Mammary epithelial cell (primary cell): ENCODE results near the gene DCAF16.

Experiments used
- EZH2 ChIP-seq: IDR thresholded peaks from 2 replicates; pipeline ENCODE4 v1.6.1; 2012; ENCODE audit warnings: low read length, inconsistent platforms, borderline replicate concordance
- TF ChIP-seq, protein P1 (sequence below), 2 donors: IDR thresholded peaks in 1 of 2; conservative IDR thresholded peaks in 1 of 2; 2 replicates each; pipeline ENCODE4 v1.5.1; 2011 to 2012; ENCODE audit warnings: inconsistent platforms in 2 of 2, low read length in 2 of 2, mild to moderate bottlenecking in 2 of 2, control low read depth in 1 of 2, low read depth in 1 of 2; ENCODE audit not compliant: insufficient read depth in 1 of 2; ENCODE audit errors: extremely low read depth in 1 of 2

- TF ChIP-seq, protein P1, sequence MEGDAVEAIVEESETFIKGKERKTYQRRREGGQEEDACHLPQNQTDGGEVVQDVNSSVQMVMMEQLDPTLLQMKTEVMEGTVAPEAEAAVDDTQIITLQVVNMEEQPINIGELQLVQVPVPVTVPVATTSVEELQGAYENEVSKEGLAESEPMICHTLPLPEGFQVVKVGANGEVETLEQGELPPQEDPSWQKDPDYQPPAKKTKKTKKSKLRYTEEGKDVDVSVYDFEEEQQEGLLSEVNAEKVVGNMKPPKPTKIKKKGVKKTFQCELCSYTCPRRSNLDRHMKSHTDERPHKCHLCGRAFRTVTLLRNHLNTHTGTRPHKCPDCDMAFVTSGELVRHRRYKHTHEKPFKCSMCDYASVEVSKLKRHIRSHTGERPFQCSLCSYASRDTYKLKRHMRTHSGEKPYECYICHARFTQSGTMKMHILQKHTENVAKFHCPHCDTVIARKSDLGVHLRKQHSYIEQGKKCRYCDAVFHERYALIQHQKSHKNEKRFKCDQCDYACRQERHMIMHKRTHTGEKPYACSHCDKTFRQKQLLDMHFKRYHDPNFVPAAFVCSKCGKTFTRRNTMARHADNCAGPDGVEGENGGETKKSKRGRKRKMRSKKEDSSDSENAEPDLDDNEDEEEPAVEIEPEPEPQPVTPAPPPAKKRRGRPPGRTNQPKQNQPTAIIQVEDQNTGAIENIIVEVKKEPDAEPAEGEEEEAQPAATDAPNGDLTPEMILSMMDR (conservative IDR thresholded peaks at IDR 0.05 in 1 of 2, IDR thresholded peaks at IDR 0.05 in 1 of 2; ENCODE audit: extremely low read depth in 1 of 2, insufficient read depth in 1 of 2, low read depth in 1 of 2, low read length in 2 of 2), result no peak
- TF ChIP-seq EZH2, result no peak
These were observed 47.1 kb downstream of the DCAF16 start for GRCh38 chr4:17763416-17763815.
